Mesenchymal stem cell (in vitro differentiated cells and primary cell): Measurements from ENCODE around the gene ARHGAP5.

Experiments used
- DNase-seq: peaks from one replicate; pipeline ENCODE4 v3.0.0-alpha.2; 2013
- H2AFZ ChIP-seq: one replicate; pipeline ENCODE4 v1.6.1; 2013; ENCODE audit warnings: low read depth, mild to moderate bottlenecking, control low read depth, inconsistent platforms, low read length, moderate library complexity
- H2AK5ac ChIP-seq: 2 replicates; pipeline ENCODE4 v1.6.1; 2013; ENCODE audit warnings: low read length, moderate library complexity, mild to moderate bottlenecking, inconsistent platforms; ENCODE audit not compliant: severe bottlenecking
- H2BK120ac ChIP-seq: one replicate; pipeline ENCODE4 v1.6.1; 2013; ENCODE audit warnings: low read depth, mild to moderate bottlenecking, inconsistent platforms, low read length, moderate library complexity
- H2BK12ac ChIP-seq, 2 experiments: one replicate each; pipeline ENCODE4 v1.6.1; 2013; ENCODE audit warnings: inconsistent platforms in 2 of 2, low read length in 2 of 2, mild to moderate bottlenecking in 2 of 2, moderate library complexity in 2 of 2, control low read depth in 1 of 2
- H2BK15ac ChIP-seq: one replicate; pipeline ENCODE4 v1.6.1; 2013; ENCODE audit warnings: mild to moderate bottlenecking, low read depth, inconsistent platforms; ENCODE audit not compliant: poor library complexity, severe bottlenecking
- H2BK5ac ChIP-seq: 2 replicates; pipeline ENCODE4 v1.6.1; 2013; ENCODE audit warnings: low read depth, mild to moderate bottlenecking, low read length, control low read depth, inconsistent platforms; ENCODE audit not compliant: poor library complexity, severe bottlenecking
- H3K14ac ChIP-seq, 2 experiments: one replicate each; pipeline ENCODE4 v1.6.1; 2013; ENCODE audit warnings: inconsistent platforms in 2 of 2, low read length in 2 of 2, control low read depth in 1 of 2, mild to moderate bottlenecking in 1 of 2, moderate library complexity in 1 of 2
- H3K18ac ChIP-seq, 2 experiments: one replicate each; pipeline ENCODE4 v1.6.1; 2013; ENCODE audit warnings: inconsistent platforms in 2 of 2, low read length in 2 of 2, control low read depth in 1 of 2, low read depth in 1 of 2, mild to moderate bottlenecking in 1 of 2
- H3K23ac ChIP-seq, 2 experiments: one replicate each; pipeline ENCODE4 v1.6.1; 2013; ENCODE audit warnings: inconsistent platforms in 2 of 2, low read length in 2 of 2, mild to moderate bottlenecking in 2 of 2, moderate library complexity in 2 of 2, control low read depth in 1 of 2
- H3K27ac ChIP-seq: 2 replicates; pipeline ENCODE4 v1.5.1; 2013; ENCODE audit warnings: mild to moderate bottlenecking, moderate library complexity, low read length, control low read depth, inconsistent platforms; ENCODE audit not compliant: poor library complexity, severe bottlenecking
- H3K27me3 ChIP-seq, 2 experiments: 2 replicates each; pipeline versions ENCODE4 v1.6.1 to v1.7.0; 2013; ENCODE audit warnings: low read length in 2 of 2, mild to moderate bottlenecking in 2 of 2, moderate library complexity in 2 of 2, control low read depth in 1 of 2, inconsistent platforms in 1 of 2; ENCODE audit not compliant: control insufficient read depth in 1 of 2, insufficient read depth in 1 of 2
- H3K36me3 ChIP-seq, 2 experiments: 2 replicates each; pipeline versions ENCODE4 v1.6.1 to v1.7.0; 2013; ENCODE audit warnings: low read length in 2 of 2, control low read depth in 1 of 2, inconsistent platforms in 1 of 2, low read depth in 1 of 2, mild to moderate bottlenecking in 1 of 2; ENCODE audit not compliant: insufficient read depth in 2 of 2, control insufficient read depth in 1 of 2
- H3K4ac ChIP-seq, 2 experiments: one replicate each; pipeline ENCODE4 v1.6.1; 2013; ENCODE audit warnings: inconsistent platforms in 2 of 2, low read length in 2 of 2, mild to moderate bottlenecking in 2 of 2, moderate library complexity in 2 of 2, control low read depth in 1 of 2, low read depth in 1 of 2
- H3K4me1 ChIP-seq: 2 replicates; pipeline ENCODE4 v1.6.1; 2013; ENCODE audit warnings: low read depth, low read length, control low read depth; ENCODE audit not compliant: control insufficient read depth, insufficient read depth
- H3K4me2 ChIP-seq: 2 replicates; pipeline ENCODE4 v1.6.1; 2013; ENCODE audit warnings: low read length, mild to moderate bottlenecking, inconsistent platforms; ENCODE audit not compliant: poor library complexity, severe bottlenecking
- H3K4me3 ChIP-seq, 2 experiments: 2 replicates each; pipeline versions ENCODE4 v1.5.1 to v1.7.0; 2013; ENCODE audit warnings: low read length in 2 of 2, mild to moderate bottlenecking in 2 of 2, control low read depth in 1 of 2, low read depth in 1 of 2; ENCODE audit not compliant: insufficient read depth in 1 of 2
- H3K79me1 ChIP-seq: replicated peaks from 2 replicates; pipeline ENCODE4 v1.6.1; 2013; ENCODE audit warnings: mild to moderate bottlenecking, control low read depth, low read length, inconsistent platforms; ENCODE audit not compliant: poor library complexity, severe bottlenecking
- H3K9ac ChIP-seq: 2 replicates; pipeline ENCODE4 v1.7.0; 2013; ENCODE audit warnings: mild to moderate bottlenecking, low read length, moderate library complexity
- H3K9me3 ChIP-seq: 2 replicates; pipeline ENCODE4 v1.7.0; 2013; ENCODE audit warnings: mild to moderate bottlenecking, low read length; ENCODE audit not compliant: control insufficient read depth
- H4K8ac ChIP-seq: one replicate; pipeline ENCODE4 v1.6.1; 2013; ENCODE audit warnings: inconsistent platforms, mild to moderate bottlenecking, low read length, moderate library complexity
- H4K91ac ChIP-seq: one replicate; pipeline ENCODE4 v1.6.1; 2013; ENCODE audit warnings: mild to moderate bottlenecking, low read length, inconsistent platforms
- WGBS: methylation state at CpG from one replicate; pipeline ENCODE4 v1.1.7; 2013; ENCODE audit warnings: mixed read lengths; 5-methylcytosine and 5-hydroxymethylcytosine counted together

ARHGAP5 gene

DNA sequence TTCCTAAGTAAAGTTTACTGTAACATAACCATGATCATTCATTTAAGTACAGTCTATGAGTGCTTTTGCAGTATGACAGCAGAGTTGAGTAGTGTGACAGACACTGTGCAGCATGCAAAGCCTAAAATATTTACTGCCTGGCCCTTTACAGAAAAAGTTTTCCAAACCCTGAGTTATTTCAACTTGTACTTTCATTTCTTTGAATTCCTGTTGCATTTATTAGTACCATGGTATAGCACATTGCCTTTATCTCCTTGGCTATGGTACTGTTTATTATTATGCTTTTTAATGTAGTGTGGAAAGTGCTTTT is 6.2 kb downstream of the ARHGAP5 start:
- Histone ChIP-seq H2BK120ac (no peak overlapping the region), H3K36me3 (no peaks in the 10 kb centered on the region), H3K4me1 (peaks cover 5% of the 10 kb centered on the region), H3K4me2 (no peak overlapping the region), H3K18ac (no peak overlapping the region), H3K4ac (no peak overlapping the region), H3K14ac (no peak overlapping the region), H2AFZ (no peak overlapping the region), H2BK5ac (no peak overlapping the region), H4K91ac (no peak overlapping the region), H3K79me1 (no peaks in the 10 kb centered on the region), H3K27ac (no peak overlapping the region), H4K8ac (no peak overlapping the region), H2BK12ac (no peak overlapping the region), H3K9ac (no peak overlapping the region), H3K27me3 (no peaks in the 10 kb centered on the region), H3K9me3 (no peaks in the 10 kb centered on the region), H3K23ac (no peak overlapping the region), H3K4me3 (no peak overlapping the region), H2BK15ac (no peak overlapping the region), H2AK5ac (no peak overlapping the region)
- DNase-seq = no peak

DNA sequence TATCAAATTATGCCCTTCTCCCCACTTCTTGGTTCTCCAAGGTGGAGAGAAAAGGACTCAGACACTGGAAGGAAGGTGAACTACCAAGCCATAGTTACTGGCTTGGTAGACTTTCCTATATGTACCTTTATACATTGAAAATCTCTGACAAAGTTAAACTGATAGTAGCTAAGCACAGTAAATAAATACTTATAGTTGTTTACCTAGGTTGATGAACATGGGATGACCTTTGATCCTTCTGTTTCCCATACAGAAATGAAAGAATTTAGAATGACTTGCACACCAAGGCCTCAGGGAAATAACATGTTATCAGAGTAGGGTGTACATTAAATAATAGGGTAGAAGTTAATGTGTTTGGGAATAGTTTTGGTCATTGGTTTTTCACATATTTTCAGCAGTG is 6.7 kb downstream of the ARHGAP5 start:
- H4K91ac ChIP-seq = no peak overlapping the region
- no peak overlapping the region for H2BK15ac ChIP-seq
- no peak overlapping the region for H2BK5ac ChIP-seq
- no peak overlapping the region for H3K4me2 ChIP-seq
- peaks cover 5% of the 10 kb centered on the region for H3K4me1 ChIP-seq
- no peaks in the 10 kb centered on the region for H3K36me3 ChIP-seq
- H3K23ac ChIP-seq = no peak overlapping the region
- H3K9me3 ChIP-seq = no peaks in the 10 kb centered on the region
- no peak overlapping the region for H3K18ac ChIP-seq
- H2BK12ac ChIP-seq = no peak overlapping the region
- no peak overlapping the region for H3K4ac ChIP-seq
- no peaks in the 10 kb centered on the region for H3K27me3 ChIP-seq
- no peak overlapping the region for H4K8ac ChIP-seq
- no peak overlapping the region for H3K14ac ChIP-seq
- no peak overlapping the region for H2AK5ac ChIP-seq
- H3K27ac ChIP-seq = no peak overlapping the region
- H3K79me1 ChIP-seq = no peaks in the 10 kb centered on the region
- no peak overlapping the region for H2AFZ ChIP-seq
- H3K9ac ChIP-seq = no peak overlapping the region
- H2BK120ac ChIP-seq = no peak overlapping the region
- no peak for DNase-seq
- no peak overlapping the region for H3K4me3 ChIP-seq

DNA sequence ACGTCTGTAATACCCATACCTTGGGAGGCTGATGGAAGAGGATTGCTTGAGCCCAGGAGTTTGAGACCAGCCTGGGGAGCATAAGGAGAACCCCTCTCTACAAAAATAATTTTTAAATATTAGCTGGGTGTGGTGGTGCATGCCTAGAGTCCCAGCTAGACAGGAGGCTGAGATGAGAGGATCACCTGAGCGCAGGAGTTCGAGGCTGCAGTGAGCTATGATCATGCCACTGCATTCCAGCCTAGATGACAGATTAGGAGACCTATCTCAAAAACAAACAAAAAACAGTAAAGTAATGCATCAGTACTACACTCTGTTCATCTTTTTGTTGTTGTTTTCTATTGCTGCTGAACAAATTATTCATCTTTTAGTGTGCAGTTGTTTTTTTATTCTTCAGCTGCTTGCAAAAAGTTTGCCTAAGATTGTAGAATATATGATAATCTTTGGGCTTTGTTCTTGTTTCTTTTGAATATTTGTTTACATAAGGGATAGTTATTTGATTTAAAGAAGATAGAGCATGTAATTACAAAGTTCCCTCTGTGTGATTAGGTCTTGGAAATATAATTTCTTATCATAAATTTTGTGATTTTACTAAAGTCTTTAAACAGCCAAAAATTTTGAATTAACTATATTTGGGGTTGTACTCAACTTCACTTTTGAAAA is 8.2 kb downstream of the ARHGAP5 start:
- WGBS = 93% methylated on average over 3 of the region's 3 CpGs
- H4K8ac ChIP-seq = no peak overlapping the region
- H2BK12ac ChIP-seq = no peak overlapping the region
- H2BK120ac ChIP-seq = no peak overlapping the region
- no peak overlapping the region for H3K18ac ChIP-seq
- no peaks in the 10 kb centered on the region for H3K27me3 ChIP-seq
- H3K9ac ChIP-seq = no peak overlapping the region
- peaks cover 0 to 2% of the 10 kb centered on the region in 2 experiments for H3K36me3 ChIP-seq
- H3K4me2 ChIP-seq = no peak overlapping the region
- H3K4me1 ChIP-seq = peaks cover 5% of the 10 kb centered on the region
- H2AFZ ChIP-seq = no peak overlapping the region
- no peak overlapping the region for H3K23ac ChIP-seq
- H2AK5ac ChIP-seq = no peak overlapping the region
- H3K4ac ChIP-seq = no peak overlapping the region
- H4K91ac ChIP-seq = no peak overlapping the region
- H3K4me3 ChIP-seq = no peak overlapping the region
- no peak overlapping the region for H3K27ac ChIP-seq
- H3K14ac ChIP-seq = no peak overlapping the region
- no peak overlapping the region for H2BK5ac ChIP-seq
- H3K9me3 ChIP-seq = no peaks in the 10 kb centered on the region
- no peak overlapping the region for H2BK15ac ChIP-seq
- no peaks in the 10 kb centered on the region for H3K79me1 ChIP-seq
- no peak for DNase-seq

DNA sequence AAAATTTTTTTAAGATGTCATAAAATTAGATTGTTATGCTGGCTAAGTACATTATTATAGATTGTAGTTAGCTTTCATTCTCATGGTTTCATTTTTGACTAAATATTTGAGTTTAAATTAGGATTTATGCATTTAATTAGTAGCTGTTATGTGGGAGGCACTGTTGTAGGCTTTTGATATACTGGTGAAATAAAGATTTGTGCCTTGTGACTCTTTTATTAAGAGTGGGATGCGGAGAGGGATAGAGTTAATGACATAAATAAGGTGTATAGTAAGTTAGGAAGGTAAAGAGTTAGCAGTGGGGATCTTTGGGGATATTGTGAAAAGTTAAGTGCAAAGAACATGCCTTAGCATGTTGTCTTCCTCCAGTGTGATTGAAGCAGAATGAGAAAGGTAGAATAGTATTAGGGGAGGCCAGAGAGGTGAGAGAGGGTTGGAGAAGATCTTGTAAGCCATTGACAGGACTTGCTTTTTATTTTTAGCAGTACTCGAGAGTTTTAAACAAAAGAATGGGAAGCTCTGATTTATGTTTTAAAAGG is 8.8 kb downstream of the ARHGAP5 start:
- WGBS = 56% methylated on average over 2 of the region's 2 CpGs
- Histone ChIP-seq H3K18ac (no peak overlapping the region), H4K91ac (no peak overlapping the region), H3K27me3 (no peaks in the 10 kb centered on the region), H3K23ac (no peak overlapping the region), H3K4me3 (no peak overlapping the region), H3K9me3 (no peaks in the 10 kb centered on the region), H3K4me1 (peaks cover 5% of the 10 kb centered on the region), H2BK5ac (no peak overlapping the region), H3K79me1 (no peaks in the 10 kb centered on the region), H3K4ac (no peak overlapping the region), H3K36me3 (peaks cover 0 to 8% of the 10 kb centered on the region in 2 experiments), H3K4me2 (no peak overlapping the region), H2AK5ac (no peak overlapping the region), H3K27ac (no peak overlapping the region), H2BK15ac (no peak overlapping the region), H2AFZ (no peak overlapping the region), H4K8ac (no peak overlapping the region), H2BK12ac (no peak overlapping the region), H3K14ac (no peak overlapping the region), H2BK120ac (no peak overlapping the region), H3K9ac (no peak overlapping the region)
- DNase-seq = no peak
